HepG2 (cell line): ENCODE data around the gene C14orf93. TPM values are rescaled to one million over a fixed set of nuclear protein-coding genes. Genes with fewer than 3 reads are reported as not detected.

Source experiments
- CBX2 ChIP-seq, 2 experiments: fragments of 200-600 bp in 1 of 2; sonication (generic); formaldehyde crosslinking in 1 of 2; IDR thresholded peaks; 2 replicates each; pipeline versions ENCODE4 v1.7.0 to v1.8.1; 2018 to 2022; ENCODE audit warnings: low read depth in 2 of 2, low read length in 1 of 2, mild to moderate bottlenecking in 1 of 2, missing genetic modification reagents in 1 of 2
- HHEX ChIP-seq: IDR thresholded peaks from 2 replicates; pipeline ENCODE4 v1.6.1; 2016; ENCODE audit warnings: control low read depth
- KDM6A ChIP-seq: IDR thresholded peaks from 2 replicates; pipeline ENCODE4 v1.6.1; 2016; ENCODE audit warnings: low read depth
- KLF9 ChIP-seq: IDR thresholded peaks from 2 replicates; pipeline ENCODE4 v1.6.1; 2016; ENCODE audit warnings: low read depth
- POLR2AphosphoS2 ChIP-seq: IDR thresholded peaks from 2 replicates; pipeline ENCODE4 v1.6.1; 2011; ENCODE audit warnings: low read depth, low read length, improper control_type of control experiment
- RBM39 ChIP-seq: fragments of 200-400 bp; formaldehyde crosslinking; IDR thresholded peaks from one replicate; pipeline ENCODE4 v1.6.1; 2018; ENCODE audit warnings: antibody characterized with exemption, mild to moderate bottlenecking, low read depth, low read length; ENCODE audit not compliant: poor library complexity, severe bottlenecking
- RFXANK ChIP-seq: IDR thresholded peaks from 2 replicates; pipeline ENCODE4 v1.6.1; 2016
- SUZ12 ChIP-seq: fragments of 150-350 bp; IDR thresholded peaks from 2 replicates; pipeline ENCODE4 v1.6.1; 2014; ENCODE audit warnings: low read depth, low read length
- YEATS4 ChIP-seq: sonication (generic); formaldehyde crosslinking; IDR thresholded peaks from 2 replicates; pipeline ENCODE4 v1.4.0; 2020; ENCODE audit warnings: missing genetic modification reagents, borderline replicate concordance
- ZNF101 ChIP-seq: sonication (generic); formaldehyde crosslinking; IDR thresholded peaks from 2 replicates; pipeline ENCODE4 v1.4.0; 2020; ENCODE audit warnings: mild to moderate bottlenecking, low read depth, missing genetic modification reagents, borderline replicate concordance
- ZNF124 ChIP-seq: sonication (generic); formaldehyde crosslinking; IDR thresholded peaks from 2 replicates; pipeline ENCODE4 v1.4.0; 2020; ENCODE audit warnings: missing genetic modification reagents
- ZNF724P ChIP-seq: sonication (generic); formaldehyde crosslinking; IDR thresholded peaks from 2 replicates; pipeline ENCODE4 v1.8.0; 2022; ENCODE audit warnings: missing genetic modification reagents, borderline replicate concordance
- polyA plus RNA-seq, 8 experiments: library from polyadenylated mRNA; depleted of rRNA in 3 of 8; stranded (reverse) in 7 of 8; unstranded in 1 of 8; fragments of >200 nt; fragmentation: Illumina TruSeq in 4 of 8; extraction: Trizol in 4 of 8; gene quantifications; 2 replicates each; pipeline versions ENCODE4 v1.2.1 to v1.2.3, GENCODE V29; 2011 to 2016; ENCODE audit warnings: low read depth in 4 of 8, missing spikeins in 1 of 8, mixed read lengths in 1 of 8; ENCODE audit not compliant: insufficient read depth in 1 of 8
- total RNA-seq, 5 experiments: library from RNA; depleted of rRNA; stranded (reverse); fragments of >200 nt; fragmentation: Illumina TruSeq; extraction: Trizol; gene quantifications; 2 replicates each; pipeline ENCODE4 v1.2.3, GENCODE V29; 2016; ENCODE audit warnings: low read depth in 1 of 5
- TF ChIP-seq, protein P1 (sequence below): sonication (generic); formaldehyde crosslinking; IDR thresholded peaks from 2 replicates; pipeline ENCODE4 v1.5.0; 2020; ENCODE audit warnings: missing genetic modification reagents
- TF ChIP-seq, protein P2 (sequence below): sonication (generic); formaldehyde crosslinking; IDR thresholded peaks from 2 replicates; pipeline ENCODE4 v1.9.0; 2021; ENCODE audit warnings: mild to moderate bottlenecking, missing genetic modification reagents
- TF ChIP-seq, protein P3 (sequence below): sonication (generic); formaldehyde crosslinking; IDR thresholded peaks from 2 replicates; pipeline ENCODE4 v1.5.1; 2020; ENCODE audit warnings: mild to moderate bottlenecking, missing genetic modification reagents, moderate library complexity
- TF ChIP-seq, protein P4 (sequence below): sonication (generic); formaldehyde crosslinking; IDR thresholded peaks from 2 replicates; pipeline ENCODE4 v1.8.0; 2022; ENCODE audit warnings: mild to moderate bottlenecking, missing genetic modification reagents

C14orf93 gene
- total and polyA plus RNA-seq, 2 of the 13 experiments (the other 11 are each of a cell fraction or from before 2014, with no cell fraction given): 11.4 to 22.5 TPM

DNA sequence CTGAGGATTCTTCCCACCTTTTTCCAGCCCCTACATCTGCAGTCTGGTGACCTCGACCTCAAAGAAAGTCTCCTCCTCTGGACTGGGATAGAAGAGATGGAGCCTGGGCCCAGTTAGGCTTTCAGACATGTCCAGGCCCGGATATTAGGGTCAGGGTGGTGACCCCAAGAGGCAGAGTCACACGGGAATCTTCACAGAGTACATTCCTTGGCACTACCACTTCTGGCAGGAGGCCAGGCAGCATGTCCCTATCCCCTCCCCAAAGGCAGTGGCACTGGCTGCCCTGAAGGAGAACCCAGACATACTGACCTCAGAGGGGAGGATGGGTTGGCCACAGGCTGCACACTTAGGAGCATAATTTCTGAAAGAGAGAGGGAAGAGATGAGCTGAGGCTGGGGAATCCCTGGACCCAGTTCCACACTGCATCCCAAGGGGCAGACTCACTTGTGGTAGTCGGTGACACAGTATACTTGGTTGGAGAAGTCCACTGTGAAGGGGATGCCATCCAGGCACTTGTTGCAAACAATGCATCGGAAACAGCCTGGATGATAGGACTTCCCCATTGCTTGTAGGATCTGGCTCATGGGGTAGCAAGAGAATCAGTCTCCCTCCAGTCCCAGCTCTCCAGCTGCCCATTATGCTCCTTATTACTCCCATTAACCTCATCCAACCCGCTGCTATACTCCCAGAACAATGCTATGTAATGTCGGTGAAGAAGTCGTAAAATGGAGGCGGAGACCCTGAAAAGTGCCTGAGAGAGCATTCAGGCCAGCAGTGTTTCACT, 35.2 kb downstream of the C14orf93 start (continued):
- TF ChIP-seq, protein P1, sequence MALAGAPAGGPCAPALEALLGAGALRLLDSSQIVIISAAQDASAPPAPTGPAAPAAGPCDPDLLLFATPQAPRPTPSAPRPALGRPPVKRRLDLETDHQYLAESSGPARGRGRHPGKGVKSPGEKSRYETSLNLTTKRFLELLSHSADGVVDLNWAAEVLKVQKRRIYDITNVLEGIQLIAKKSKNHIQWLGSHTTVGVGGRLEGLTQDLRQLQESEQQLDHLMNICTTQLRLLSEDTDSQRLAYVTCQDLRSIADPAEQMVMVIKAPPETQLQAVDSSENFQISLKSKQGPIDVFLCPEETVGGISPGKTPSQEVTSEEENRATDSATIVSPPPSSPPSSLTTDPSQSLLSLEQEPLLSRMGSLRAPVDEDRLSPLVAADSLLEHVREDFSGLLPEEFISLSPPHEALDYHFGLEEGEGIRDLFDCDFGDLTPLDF (CRISPR knock-in tag): no peak
- TF ChIP-seq RFXANK (CRISPR knock-in tag): no peak
- no peak for TF ChIP-seq KDM6A (CRISPR knock-in tag)
- TF ChIP-seq, protein P2, sequence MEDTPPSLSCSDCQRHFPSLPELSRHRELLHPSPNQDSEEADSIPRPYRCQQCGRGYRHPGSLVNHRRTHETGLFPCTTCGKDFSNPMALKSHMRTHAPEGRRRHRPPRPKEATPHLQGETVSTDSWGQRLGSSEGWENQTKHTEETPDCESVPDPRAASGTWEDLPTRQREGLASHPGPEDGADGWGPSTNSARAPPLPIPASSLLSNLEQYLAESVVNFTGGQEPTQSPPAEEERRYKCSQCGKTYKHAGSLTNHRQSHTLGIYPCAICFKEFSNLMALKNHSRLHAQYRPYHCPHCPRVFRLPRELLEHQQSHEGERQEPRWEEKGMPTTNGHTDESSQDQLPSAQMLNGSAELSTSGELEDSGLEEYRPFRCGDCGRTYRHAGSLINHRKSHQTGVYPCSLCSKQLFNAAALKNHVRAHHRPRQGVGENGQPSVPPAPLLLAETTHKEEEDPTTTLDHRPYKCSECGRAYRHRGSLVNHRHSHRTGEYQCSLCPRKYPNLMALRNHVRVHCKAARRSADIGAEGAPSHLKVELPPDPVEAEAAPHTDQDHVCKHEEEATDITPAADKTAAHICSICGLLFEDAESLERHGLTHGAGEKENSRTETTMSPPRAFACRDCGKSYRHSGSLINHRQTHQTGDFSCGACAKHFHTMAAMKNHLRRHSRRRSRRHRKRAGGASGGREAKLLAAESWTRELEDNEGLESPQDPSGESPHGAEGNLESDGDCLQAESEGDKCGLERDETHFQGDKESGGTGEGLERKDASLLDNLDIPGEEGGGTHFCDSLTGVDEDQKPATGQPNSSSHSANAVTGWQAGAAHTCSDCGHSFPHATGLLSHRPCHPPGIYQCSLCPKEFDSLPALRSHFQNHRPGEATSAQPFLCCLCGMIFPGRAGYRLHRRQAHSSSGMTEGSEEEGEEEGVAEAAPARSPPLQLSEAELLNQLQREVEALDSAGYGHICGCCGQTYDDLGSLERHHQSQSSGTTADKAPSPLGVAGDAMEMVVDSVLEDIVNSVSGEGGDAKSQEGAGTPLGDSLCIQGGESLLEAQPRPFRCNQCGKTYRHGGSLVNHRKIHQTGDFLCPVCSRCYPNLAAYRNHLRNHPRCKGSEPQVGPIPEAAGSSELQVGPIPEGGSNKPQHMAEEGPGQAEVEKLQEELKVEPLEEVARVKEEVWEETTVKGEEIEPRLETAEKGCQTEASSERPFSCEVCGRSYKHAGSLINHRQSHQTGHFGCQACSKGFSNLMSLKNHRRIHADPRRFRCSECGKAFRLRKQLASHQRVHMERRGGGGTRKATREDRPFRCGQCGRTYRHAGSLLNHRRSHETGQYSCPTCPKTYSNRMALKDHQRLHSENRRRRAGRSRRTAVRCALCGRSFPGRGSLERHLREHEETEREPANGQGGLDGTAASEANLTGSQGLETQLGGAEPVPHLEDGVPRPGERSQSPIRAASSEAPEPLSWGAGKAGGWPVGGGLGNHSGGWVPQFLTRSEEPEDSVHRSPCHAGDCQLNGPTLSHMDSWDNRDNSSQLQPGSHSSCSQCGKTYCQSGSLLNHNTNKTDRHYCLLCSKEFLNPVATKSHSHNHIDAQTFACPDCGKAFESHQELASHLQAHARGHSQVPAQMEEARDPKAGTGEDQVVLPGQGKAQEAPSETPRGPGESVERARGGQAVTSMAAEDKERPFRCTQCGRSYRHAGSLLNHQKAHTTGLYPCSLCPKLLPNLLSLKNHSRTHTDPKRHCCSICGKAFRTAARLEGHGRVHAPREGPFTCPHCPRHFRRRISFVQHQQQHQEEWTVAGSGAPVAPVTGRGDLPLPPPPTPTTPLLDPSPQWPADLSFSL (CRISPR knock-in tag): no peak
- TF ChIP-seq, protein P3, sequence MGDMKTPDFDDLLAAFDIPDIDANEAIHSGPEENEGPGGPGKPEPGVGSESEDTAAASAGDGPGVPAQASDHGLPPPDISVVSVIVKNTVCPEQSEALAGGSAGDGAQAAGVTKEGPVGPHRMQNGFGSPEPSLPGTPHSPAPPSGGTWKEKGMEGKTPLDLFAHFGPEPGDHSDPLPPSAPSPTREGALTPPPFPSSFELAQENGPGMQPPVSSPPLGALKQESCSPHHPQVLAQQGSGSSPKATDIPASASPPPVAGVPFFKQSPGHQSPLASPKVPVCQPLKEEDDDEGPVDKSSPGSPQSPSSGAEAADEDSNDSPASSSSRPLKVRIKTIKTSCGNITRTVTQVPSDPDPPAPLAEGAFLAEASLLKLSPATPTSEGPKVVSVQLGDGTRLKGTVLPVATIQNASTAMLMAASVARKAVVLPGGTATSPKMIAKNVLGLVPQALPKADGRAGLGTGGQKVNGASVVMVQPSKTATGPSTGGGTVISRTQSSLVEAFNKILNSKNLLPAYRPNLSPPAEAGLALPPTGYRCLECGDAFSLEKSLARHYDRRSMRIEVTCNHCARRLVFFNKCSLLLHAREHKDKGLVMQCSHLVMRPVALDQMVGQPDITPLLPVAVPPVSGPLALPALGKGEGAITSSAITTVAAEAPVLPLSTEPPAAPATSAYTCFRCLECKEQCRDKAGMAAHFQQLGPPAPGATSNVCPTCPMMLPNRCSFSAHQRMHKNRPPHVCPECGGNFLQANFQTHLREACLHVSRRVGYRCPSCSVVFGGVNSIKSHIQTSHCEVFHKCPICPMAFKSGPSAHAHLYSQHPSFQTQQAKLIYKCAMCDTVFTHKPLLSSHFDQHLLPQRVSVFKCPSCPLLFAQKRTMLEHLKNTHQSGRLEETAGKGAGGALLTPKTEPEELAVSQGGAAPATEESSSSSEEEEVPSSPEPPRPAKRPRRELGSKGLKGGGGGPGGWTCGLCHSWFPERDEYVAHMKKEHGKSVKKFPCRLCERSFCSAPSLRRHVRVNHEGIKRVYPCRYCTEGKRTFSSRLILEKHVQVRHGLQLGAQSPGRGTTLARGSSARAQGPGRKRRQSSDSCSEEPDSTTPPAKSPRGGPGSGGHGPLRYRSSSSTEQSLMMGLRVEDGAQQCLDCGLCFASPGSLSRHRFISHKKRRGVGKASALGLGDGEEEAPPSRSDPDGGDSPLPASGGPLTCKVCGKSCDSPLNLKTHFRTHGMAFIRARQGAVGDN (CRISPR knock-in tag): peak; percentile 37
- 0 out of 2 replicates have a peak, but pooled peaks have one; percentile 53 for TF ChIP-seq HHEX (CRISPR knock-in tag)
- no peak for TF ChIP-seq KLF9 (CRISPR knock-in tag)
- no peak for TF ChIP-seq CBX2 (IDR thresholded peaks at IDR 0.05; ENCODE audit: low read depth, low read length)
- TF ChIP-seq CBX2 (CRISPR knock-in tag; IDR thresholded peaks at IDR 0.05; ENCODE audit: low read depth): no peak
- no peak for TF ChIP-seq ZNF124 (CRISPR knock-in tag)
- no peak for TF ChIP-seq RBM39
- TF ChIP-seq, protein P4, sequence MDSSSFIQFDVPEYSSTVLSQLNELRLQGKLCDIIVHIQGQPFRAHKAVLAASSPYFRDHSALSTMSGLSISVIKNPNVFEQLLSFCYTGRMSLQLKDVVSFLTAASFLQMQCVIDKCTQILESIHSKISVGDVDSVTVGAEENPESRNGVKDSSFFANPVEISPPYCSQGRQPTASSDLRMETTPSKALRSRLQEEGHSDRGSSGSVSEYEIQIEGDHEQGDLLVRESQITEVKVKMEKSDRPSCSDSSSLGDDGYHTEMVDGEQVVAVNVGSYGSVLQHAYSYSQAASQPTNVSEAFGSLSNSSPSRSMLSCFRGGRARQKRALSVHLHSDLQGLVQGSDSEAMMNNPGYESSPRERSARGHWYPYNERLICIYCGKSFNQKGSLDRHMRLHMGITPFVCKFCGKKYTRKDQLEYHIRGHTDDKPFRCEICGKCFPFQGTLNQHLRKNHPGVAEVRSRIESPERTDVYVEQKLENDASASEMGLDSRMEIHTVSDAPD (CRISPR knock-in tag): no peak
- no peak for TF ChIP-seq SUZ12
- no peak for TF ChIP-seq YEATS4
- peak; percentile 69; the same call in 1 of the 2 replicates for TF ChIP-seq POLR2AphosphoS2
- peak; percentile 76; the same call in 1 of the 2 replicates for TF ChIP-seq ZNF724P (CRISPR knock-in tag)
- TF ChIP-seq ZNF101 (CRISPR knock-in tag): no peak
